Measurements from ENCODE around the gene SLC5A9. TPM values are rescaled to one million over a fixed set of nuclear protein-coding genes. Genes with fewer than 3 reads are reported as not detected.

Gene SLC5A9
- total and polyA plus RNA-seq, 10 of the 15 experiments (the other 5 are each of a cell fraction or from before 2014, with no cell fraction given) = 0.03 TPM; not detected in 9

DNA sequence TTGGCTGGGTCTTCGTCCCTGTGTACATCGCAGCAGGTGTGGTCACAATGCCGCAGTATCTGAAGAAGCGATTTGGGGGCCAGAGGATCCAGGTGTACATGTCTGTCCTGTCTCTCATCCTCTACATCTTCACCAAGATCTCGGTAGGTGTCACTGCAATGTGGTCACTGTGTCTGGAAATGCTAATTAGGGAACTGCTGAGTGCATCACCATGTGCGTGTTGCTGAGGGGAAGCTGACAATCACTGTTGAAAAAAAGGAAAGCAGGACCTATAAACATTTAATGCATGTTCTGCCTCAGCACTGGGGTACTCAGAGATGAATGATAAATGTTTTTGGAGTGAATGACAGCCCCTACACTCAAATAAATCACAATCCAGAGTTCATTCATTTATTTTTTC is 6.8 kb downstream of the SLC5A9 start:
- in situ Hi-C loops (cut with MboI) (no loop called here), intact Hi-C loops (cut with micrococcal nuclease; ENCODE audit: unreplicated experiment) (no loop called here)
- ChIA-PET SMC1A (ENCODE audit: uncharacterized antibody, unreplicated experiment) (no interaction called here), RAD21 (ENCODE audit: unreplicated experiment) (no interaction called here), CTCF (no interaction called here), POLR2A (no interaction called here)
- H3K9me3 ChIP-seq (replicated peaks; ENCODE audit: control insufficient read depth, insufficient read depth, low read length) = no peaks in the 10 kb centered on the region
- no peak for ATAC-seq
- BruUV-seq (replicated peaks) = no TSS peak
- no peaks in the 10 kb centered on the region for H3K4me1 ChIP-seq (ENCODE audit: control insufficient read depth, insufficient read depth, low read length)
- H3K79me2 ChIP-seq (ENCODE audit: control insufficient read depth, insufficient read depth, low read length) = no peaks in the 10 kb centered on the region
- DNase-seq (ENCODE audit: low read depth, low spot score) = no peak
- no peak overlapping the region for H3K4me2 ChIP-seq (ENCODE audit: control insufficient read depth, insufficient read depth)
- H4K20me1 ChIP-seq (ENCODE audit: control insufficient read depth, insufficient read depth) = no peaks in the 10 kb centered on the region
- H2AFZ ChIP-seq (ENCODE audit: control insufficient read depth, low read depth, low read length) = no peak overlapping the region
- FAIRE-seq = no peak
- TF ChIP-seq NFYB (IDR thresholded peaks at IDR 0.05; ENCODE audit: insufficient read depth, low read depth, low read length) = no peak
- TF ChIP-seq HDAC6 (IDR thresholded peaks at IDR 0.05; ENCODE audit: unreplicated experiment) = no peak
- no peak for TF ChIP-seq E2F8 (IDR thresholded peaks at IDR 0.05; ENCODE audit: low read depth, partially characterized antibody)
- TF ChIP-seq NFXL1 (IDR thresholded peaks at IDR 0.05; ENCODE audit: borderline replicate concordance) = no peak
- no peak for TF ChIP-seq ZNF207 (IDR thresholded peaks at IDR 0.05; ENCODE audit: borderline replicate concordance)
- H3K4me3 ChIP-seq = no peak overlapping the region
- no peak overlapping the region for H3K27ac ChIP-seq (ENCODE audit: control insufficient read depth, insufficient read depth)
- H3K27me3 ChIP-seq (replicated peaks in 1 of 2; ENCODE audit: control insufficient read depth in 2 of 2, insufficient read depth in 2 of 2, low read length in 1 of 2) = no peaks in the 10 kb centered on the region
- no peaks in the 10 kb centered on the region for H3K36me3 ChIP-seq (ENCODE audit: control insufficient read depth in 2 of 2, insufficient read depth in 2 of 2, low read length in 1 of 2)
- no peak overlapping the region for H3K9ac ChIP-seq (ENCODE audit: control insufficient read depth, insufficient read depth, low read length)
- WGBS (ENCODE audit: insufficient coverage, insufficient replicate concordance, low lambda C conversion rate, missing lambda C conversion rate) = 56% methylated on average over 6 of the region's 6 CpGs

- intact Hi-C loops (cut with micrococcal nuclease; ENCODE audit: unreplicated experiment) = no loop called here
- H3K27me3 ChIP-seq (replicated peaks in 1 of 2; ENCODE audit: control insufficient read depth in 2 of 2, insufficient read depth in 2 of 2, low read length in 1 of 2) = no peaks in the 10 kb centered on the region
- SMC1A ChIA-PET (ENCODE audit: uncharacterized antibody, unreplicated experiment) = no interaction called here
- no peaks in the 10 kb centered on the region for H3K9me3 ChIP-seq (replicated peaks; ENCODE audit: control insufficient read depth, insufficient read depth, low read length)
- H3K9ac ChIP-seq (ENCODE audit: control insufficient read depth, insufficient read depth, low read length) = no peak overlapping the region
- DNase-seq (ENCODE audit: low read depth, low spot score) (no peak), FAIRE-seq (no peak), ATAC-seq (no peak)
- 0% methylated on average over 4 of the region's 4 CpGs for WGBS (ENCODE audit: insufficient coverage, insufficient replicate concordance, low lambda C conversion rate, missing lambda C conversion rate)
- no peaks in the 10 kb centered on the region for H3K79me2 ChIP-seq (ENCODE audit: control insufficient read depth, insufficient read depth, low read length)
- no peak for TF ChIP-seq ZSCAN29 (IDR thresholded peaks at IDR 0.05)
- TF ChIP-seq ZNF217 (IDR thresholded peaks at IDR 0.05) = no peak
- no peak for TF ChIP-seq EED (IDR thresholded peaks at IDR 0.05; ENCODE audit: low read depth)
- no peak for TF ChIP-seq HCFC1 (IDR thresholded peaks at IDR 0.05; ENCODE audit: low read length)
- TF ChIP-seq RBBP5 (conservative IDR thresholded peaks at IDR 0.05) = no peak
- H3K27ac ChIP-seq (ENCODE audit: control insufficient read depth, insufficient read depth) = no peak overlapping the region
- H3K36me3 ChIP-seq (ENCODE audit: control insufficient read depth in 2 of 2, insufficient read depth in 2 of 2, low read length in 1 of 2) = no peaks in the 10 kb centered on the region
- H2AFZ ChIP-seq (ENCODE audit: control insufficient read depth, low read depth, low read length) = no peak overlapping the region
- CTCF ChIA-PET = no interaction called here
- no peaks in the 10 kb centered on the region for H4K20me1 ChIP-seq (ENCODE audit: control insufficient read depth, insufficient read depth)
- RAD21 ChIA-PET (ENCODE audit: unreplicated experiment) = no interaction called here
- H3K4me3 ChIP-seq = no peak overlapping the region
- BruUV-seq (replicated peaks) = no TSS peak
- H3K4me2 ChIP-seq (ENCODE audit: control insufficient read depth, insufficient read depth) = no peak overlapping the region
- in situ Hi-C loops (cut with MboI) = no loop called here
- POLR2A ChIA-PET = no interaction called here
- no peaks in the 10 kb centered on the region for H3K4me1 ChIP-seq (ENCODE audit: control insufficient read depth, insufficient read depth, low read length)
These were observed 7.7 kb downstream of the SLC5A9 start for GRCh38 chr1:48230236-48230635.
